GM13976 (cell line): ENCODE data around the gene ALDH1B1.
A peak's percentile ranks its signal among the peaks of the same experiment; 100 is the strongest.

Source experiments
- DNase-seq: peaks from one replicate; pipeline ENCODE4 v3.0.0; 2012; ENCODE audit warnings: low spot score
- in situ Hi-C: fragments of 300-500 bp; cut with MboI; formaldehyde crosslinking; loops from one replicate; pipeline ENCODE4 v1.12.0; 2022; ENCODE audit warnings: low sequenced_read_pairs, mixed read lengths, inconsistent platforms; ENCODE audit not compliant: unreplicated experiment
- TF ChIP-seq, protein P1 (sequence below): IDR thresholded peaks from 2 replicates; pipeline ENCODE4 v1.5.1; 2012; ENCODE audit warnings: borderline replicate concordance, mild to moderate bottlenecking; ENCODE audit not compliant: insufficient read depth; ENCODE audit errors: extremely low read depth, missing control alignments, control extremely low read depth

Gene ALDH1B1

DNA sequence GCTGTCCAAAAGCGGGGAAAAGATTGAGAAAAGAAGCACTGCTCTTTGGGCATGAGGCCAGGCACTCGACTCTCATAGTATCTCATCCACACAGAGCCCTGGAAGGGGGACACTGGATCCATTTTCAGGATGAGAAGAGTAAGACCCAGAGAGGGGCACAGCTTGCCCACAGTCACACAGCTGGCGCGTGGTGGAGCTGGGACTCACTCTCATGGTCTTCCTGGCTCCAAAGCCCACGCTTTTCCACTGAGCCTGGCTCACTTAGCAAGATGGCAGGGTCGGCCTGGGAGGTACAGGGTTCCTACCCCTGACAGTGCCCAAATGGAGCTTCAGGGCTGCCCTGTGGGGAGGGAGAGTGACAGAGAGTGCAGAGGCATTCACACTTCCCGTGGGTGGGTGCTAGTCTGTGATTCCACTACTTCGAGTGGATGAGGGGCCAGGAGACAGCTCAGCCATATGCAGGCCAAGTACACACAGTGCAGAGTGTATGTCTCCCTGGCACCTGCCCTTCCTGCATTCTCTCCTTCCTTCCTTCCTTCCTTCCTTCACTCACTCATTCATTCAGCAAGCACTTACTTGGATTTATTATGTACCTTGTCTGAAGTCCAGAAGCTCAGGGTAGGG is 50.1 kb downstream of the ALDH1B1 start:
- in situ Hi-C loops, result loop anchor here (10.0 kb wide), 1 partner anchor 58 kb away; no protein-coding TSS in a partner anchor
- no peak for DNase-seq
- TF ChIP-seq, protein P1, sequence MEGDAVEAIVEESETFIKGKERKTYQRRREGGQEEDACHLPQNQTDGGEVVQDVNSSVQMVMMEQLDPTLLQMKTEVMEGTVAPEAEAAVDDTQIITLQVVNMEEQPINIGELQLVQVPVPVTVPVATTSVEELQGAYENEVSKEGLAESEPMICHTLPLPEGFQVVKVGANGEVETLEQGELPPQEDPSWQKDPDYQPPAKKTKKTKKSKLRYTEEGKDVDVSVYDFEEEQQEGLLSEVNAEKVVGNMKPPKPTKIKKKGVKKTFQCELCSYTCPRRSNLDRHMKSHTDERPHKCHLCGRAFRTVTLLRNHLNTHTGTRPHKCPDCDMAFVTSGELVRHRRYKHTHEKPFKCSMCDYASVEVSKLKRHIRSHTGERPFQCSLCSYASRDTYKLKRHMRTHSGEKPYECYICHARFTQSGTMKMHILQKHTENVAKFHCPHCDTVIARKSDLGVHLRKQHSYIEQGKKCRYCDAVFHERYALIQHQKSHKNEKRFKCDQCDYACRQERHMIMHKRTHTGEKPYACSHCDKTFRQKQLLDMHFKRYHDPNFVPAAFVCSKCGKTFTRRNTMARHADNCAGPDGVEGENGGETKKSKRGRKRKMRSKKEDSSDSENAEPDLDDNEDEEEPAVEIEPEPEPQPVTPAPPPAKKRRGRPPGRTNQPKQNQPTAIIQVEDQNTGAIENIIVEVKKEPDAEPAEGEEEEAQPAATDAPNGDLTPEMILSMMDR, result no peak

DNA sequence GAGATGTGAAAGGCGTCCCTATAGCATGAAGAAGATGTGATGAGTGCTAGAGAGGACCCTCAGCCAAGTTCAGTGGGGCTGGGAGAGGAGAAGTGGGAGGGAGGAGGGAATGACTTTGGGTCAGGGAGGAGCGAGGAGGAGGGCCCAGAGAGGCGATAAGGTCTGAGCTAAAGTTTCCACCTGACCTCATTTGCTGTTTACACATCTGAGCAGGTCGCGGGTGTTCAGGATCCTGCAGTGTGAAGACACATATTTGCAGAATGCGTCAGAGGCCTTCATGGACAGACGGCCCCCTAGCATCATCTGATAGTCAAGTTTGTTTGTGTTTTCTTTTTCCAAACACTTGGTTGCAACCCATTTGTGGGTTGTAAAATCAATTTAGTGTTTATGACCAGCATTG is 50.7 kb downstream of the ALDH1B1 start:
- in situ Hi-C loops, result loop anchor here (10.0 kb wide), 1 partner anchor 58 kb away; no protein-coding TSS in a partner anchor
- TF ChIP-seq, protein P1, result no peak

DNA sequence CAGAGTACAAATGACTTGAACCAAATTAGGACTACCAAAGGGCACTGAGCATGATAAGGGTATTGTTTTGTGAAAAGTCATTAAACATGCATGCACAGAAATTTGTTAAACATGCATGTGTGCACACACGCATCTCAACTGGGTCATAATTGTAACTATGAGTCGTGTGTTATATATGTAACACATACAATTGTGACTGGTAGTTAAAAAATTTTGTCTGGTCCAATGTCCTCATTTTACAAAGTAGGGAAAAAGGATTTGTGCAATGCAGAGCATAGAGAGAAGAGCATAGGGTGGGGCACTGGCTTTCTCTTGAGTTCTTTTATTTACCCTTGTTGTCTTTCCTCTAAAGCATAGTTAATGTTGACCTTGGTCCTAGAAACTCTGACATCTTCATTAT is 51.1 kb downstream of the ALDH1B1 start:
- in situ Hi-C loops, result loop anchor here (10.0 kb wide), 1 partner anchor 59 kb away; no protein-coding TSS in a partner anchor
- TF ChIP-seq, protein P1, result no peak
- DNase-seq, result no peak

More for the DNA sequence above, 50.7 kb downstream of the ALDH1B1 start:
- DNase-seq, result no peak

DNA sequence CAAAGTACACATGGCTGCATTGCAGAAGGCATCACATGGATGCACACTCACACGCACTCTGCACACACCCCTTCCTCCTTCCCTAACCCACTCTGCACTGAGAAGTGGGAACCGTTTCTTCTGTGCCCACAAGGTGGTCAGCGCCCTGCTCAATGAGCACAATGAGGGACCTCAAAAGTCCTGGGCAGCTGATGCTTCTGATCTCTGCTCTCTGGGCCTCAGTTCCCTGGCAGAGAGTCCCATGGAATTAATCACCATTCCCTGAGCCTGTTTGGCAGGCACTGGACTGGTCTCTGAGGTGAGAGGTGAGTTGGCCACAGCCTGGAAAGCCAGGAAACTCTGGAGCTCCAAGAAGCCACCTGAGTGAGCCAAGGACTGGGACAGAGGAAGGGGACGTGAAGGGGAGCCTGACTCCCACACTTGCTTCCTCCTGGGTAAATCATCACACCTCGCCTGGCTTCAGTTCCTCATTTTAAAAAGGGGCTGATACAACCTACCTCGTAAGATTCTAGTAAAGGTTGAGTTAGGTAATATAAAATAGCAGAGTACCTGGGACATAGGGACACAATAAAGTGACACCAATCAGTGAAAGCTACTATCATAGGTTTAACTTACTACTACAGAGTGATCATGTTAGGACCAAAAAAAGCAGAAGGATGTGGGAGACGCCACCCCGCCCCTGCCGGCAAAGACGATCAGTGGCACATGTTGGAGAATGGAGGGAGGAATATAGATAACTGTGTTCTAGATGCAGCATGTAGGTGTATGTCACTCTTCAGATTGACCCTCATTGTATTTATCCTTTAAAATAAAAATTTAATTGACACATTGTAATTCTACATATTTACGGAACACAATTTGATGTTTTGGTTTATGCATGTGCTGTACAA is 52.9 kb downstream of the ALDH1B1 start:
- in situ Hi-C loops, result loop anchor here (10.0 kb wide), 1 partner anchor 61 kb away; no protein-coding TSS in a partner anchor
- TF ChIP-seq, protein P1, result no peak
- peak; percentile 41 for DNase-seq

DNA sequence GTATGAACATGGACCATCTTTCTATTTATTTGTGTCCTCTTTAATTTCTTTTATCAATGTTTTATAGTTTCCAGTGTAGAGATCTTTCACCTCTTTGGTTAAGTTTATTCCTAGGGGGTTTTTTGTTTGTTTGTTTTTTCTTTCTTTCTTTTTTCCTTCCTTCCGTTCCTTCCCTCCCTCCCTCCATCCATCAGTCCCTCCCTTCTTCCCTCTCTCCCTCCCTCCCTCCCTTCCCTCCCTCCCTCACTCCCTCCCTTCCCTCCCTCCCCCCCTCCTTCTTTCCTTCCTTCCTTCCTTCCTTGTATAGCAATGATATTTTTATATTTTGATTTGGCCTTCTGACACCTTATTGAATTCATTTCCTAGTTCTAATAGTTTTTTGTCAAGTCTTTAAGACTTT is 55.2 kb downstream of the ALDH1B1 start:
- TF ChIP-seq, protein P1, result no peak
- no peak for DNase-seq
- in situ Hi-C loops, result loop anchor here (10.0 kb wide), 1 partner anchor 63 kb away; no protein-coding TSS in a partner anchor
